ENCODE data around the gene MACC1.

Gene MACC1, protein sequence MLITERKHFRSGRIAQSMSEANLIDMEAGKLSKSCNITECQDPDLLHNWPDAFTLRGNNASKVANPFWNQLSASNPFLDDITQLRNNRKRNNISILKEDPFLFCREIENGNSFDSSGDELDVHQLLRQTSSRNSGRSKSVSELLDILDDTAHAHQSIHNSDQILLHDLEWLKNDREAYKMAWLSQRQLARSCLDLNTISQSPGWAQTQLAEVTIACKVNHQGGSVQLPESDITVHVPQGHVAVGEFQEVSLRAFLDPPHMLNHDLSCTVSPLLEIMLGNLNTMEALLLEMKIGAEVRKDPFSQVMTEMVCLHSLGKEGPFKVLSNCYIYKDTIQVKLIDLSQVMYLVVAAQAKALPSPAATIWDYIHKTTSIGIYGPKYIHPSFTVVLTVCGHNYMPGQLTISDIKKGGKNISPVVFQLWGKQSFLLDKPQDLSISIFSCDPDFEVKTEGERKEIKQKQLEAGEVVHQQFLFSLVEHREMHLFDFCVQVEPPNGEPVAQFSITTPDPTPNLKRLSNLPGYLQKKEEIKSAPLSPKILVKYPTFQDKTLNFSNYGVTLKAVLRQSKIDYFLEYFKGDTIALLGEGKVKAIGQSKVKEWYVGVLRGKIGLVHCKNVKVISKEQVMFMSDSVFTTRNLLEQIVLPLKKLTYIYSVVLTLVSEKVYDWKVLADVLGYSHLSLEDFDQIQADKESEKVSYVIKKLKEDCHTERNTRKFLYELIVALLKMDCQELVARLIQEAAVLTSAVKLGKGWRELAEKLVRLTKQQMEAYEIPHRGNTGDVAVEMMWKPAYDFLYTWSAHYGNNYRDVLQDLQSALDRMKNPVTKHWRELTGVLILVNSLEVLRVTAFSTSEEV

DNA sequence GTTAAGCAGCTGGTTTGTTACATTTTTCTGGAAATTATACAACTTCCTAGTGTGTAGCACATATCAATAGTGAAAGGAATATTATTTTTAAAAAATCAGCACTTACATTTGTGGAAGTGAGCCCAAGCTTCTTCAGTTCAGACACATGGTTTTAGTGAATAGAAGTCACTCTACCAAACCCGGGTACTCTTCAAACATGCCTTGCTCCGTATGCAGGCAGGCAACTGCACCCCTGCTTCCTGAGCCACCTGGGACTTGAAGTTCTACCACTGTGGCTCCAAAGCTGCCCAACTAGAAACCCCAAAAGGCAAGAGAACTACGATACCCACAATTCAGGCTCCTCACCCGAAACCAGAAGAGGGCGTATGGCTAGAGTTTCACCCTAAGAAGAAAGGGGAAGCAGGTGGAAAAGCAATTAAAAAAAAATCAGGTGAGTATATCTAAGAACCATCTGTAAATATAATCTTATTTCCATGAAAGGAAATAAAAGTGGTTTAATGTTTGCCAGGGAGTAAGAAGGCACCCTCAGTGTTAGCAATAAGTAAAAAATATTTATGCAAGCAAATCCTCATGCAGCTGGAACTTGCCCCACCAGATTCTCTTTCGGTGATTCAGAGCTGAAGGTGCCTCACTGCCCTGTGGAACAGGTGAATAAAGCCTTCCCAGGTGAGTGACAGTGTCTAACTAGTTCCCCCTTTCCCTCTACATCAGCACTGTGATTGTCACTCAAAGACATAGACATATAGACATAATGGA lies at the start of gene MACC1:
Gene MACC1, minus strand, starts transcription at position 192 of the 756 bp plus-strand sequence. CDS start 55,522 bp downstream, outside the sequence.
- peak; percentile 100 for DNase-seq

DNA sequence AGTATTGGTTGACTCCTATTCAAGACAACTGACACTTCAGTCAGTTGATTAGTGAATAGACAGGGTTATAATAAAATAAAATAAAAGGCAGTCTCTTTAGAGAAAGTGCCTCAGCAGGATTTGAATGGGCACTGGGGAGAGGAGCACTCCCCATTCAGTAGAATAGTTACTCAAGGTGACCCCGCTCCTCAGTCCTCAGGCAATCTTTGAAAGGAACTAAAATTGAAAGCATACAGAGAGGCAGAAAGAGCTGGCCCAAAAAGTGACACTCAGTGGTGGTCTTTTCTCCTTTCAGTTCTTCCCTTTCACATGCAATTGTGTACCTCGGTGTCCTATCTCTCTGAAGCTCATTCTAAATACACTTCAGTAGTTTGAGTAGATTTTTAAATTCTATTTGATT lies 47.4 kb upstream of the MACC1 start:
- DNase-seq, result no peak

DNA sequence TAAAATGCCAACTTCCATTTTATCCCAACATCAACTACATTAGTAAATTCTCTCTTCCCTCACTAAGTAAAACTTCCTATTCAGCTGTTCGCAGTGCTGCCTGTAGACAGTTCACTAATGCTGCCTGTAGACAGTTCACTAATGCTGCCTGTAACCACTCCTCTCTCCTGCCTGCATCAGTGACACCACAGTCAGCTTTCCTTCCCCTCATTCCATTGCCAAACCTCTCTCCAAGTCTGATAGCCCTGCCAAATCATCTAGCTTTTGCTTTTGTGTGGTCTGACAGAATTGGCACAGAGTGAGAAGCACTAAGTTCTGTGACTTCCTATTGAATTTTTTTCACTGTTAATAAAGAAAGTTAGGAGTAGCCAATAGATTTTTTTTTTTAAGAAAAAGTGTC lies 43.0 kb upstream of the MACC1 start:
- no peak for DNase-seq

DNA sequence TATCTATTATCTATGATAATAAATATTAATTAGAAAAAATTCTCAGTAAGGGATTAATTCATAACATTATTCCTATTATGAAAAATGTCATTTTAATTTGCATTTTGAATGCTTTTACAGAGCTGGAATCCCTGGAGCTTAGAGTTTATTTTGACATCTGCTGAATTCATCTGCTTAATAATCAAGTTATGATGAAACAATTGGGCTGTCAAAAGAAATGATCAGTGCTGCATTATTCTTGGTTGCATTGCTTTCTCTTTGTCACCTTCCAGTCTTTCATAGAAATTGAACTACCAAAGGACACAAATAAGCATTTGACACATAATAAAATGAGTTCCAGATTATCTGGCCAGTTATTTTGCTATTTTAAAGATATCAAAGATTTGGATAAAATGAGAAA lies 40.0 kb upstream of the MACC1 start:
- no peak for DNase-seq

DNA sequence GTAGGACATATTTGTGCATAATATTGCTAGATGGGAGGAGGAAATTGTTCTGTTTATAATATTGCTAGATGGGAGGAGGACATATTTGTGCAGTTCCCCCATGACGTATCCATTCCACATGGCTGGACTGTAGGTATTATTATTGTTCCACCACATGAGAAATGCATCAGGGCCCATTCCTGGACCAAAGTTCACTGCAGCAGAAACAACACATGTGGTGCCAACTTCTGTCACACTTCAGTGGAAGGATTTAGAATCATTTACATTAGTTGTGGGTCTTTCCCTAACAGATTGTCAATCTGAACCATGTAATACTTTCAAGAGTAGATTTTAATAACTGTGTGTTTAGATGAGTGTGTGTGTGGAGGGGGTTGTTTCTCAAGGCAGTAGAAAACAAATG lies 32.7 kb upstream of the MACC1 start:
- DNase-seq, result peak; percentile 99

DNA sequence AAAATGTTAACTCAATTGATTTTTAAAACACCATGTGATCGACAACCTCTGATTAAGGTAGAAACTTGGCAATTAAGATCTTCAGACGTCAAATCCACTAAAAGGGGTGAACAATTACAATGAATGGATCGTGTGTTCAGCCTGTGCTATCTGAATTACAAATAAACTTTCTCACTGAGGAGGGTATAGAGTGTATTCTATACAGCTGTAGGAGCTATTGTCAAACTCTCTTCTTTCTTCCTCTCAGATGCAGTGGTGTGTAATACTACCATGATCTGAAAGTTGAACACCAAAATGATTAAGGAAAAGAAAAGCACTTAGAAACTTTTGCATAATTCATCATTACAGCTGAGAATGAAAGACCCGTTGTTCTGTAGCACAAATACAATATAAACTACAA lies 32.2 kb upstream of the MACC1 start:
- peak; percentile 61 for DNase-seq

DNA sequence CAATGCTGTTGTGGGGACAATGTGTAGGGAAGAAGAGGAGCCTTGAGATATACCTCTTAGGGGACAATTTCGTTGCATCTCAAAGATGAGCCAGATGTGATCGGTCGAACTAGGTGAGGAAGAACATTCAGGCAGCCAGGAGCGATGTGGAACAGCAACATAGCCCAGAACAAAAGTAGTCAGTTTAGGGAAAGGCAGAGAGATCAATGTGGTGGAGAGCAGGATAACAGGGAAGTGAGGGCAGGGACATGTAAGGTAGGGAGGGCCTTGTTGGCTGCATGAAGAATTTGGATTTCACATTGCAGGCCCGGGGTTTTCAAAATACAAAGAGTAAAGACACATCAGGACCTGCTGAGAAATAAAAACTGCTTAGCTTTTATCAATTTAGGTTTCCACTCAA lies 29.1 kb upstream of the MACC1 start:
- no peak for DNase-seq

DNA sequence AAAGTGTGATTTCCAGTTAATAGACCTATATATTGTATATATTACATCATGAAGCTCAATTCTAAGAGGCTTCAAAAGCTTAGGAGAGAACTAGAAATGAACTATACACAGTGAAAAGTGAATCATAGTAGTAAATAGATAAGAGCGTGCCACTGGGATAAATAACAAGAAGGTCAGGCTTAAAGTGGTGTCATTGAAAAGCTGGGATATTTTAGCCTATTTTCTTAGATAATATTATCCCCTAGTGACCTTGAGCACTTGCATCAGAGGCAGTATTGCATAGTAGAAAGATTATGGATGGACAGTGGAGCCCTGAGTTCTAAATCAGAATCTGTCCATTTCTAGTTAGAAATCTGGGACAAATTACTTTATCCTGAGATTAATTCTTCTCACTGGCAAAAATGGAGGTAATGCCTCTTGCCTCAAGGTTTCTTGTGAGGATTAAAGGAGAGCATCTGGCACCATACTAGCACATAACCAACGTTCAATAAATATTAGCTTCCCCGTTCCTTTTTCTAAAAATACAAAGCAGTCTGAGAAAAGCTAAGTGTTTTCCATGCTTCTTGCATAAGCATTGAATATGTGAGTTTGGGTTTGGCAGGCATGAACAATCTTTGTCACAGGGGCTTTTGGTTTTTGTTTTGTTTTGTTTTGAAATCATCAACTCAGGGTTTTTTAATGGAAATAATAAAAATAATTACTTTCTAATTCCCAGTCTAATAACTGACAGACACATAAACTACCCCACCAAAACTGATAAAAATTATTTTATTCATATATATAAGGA lies 27.3 kb upstream of the MACC1 start:
- no peak for DNase-seq

DNA sequence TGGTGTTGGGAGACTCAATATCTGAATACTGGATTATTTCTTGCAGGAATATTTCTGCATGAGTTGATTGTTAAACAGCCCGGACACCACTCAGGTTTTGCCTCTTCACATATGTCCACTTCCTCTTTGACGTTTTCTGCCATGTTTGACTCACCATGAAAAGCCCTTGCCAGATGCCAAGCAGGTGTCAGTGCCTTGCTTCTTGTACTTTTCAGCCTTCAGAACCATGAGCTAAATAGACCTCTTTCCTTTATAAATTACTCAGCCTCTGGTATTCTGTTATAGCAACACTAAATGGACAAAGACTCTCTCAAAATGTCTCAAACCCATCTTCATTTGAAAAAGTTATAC lies 24.7 kb upstream of the MACC1 start:
- DNase-seq, result peak; percentile 88

DNA sequence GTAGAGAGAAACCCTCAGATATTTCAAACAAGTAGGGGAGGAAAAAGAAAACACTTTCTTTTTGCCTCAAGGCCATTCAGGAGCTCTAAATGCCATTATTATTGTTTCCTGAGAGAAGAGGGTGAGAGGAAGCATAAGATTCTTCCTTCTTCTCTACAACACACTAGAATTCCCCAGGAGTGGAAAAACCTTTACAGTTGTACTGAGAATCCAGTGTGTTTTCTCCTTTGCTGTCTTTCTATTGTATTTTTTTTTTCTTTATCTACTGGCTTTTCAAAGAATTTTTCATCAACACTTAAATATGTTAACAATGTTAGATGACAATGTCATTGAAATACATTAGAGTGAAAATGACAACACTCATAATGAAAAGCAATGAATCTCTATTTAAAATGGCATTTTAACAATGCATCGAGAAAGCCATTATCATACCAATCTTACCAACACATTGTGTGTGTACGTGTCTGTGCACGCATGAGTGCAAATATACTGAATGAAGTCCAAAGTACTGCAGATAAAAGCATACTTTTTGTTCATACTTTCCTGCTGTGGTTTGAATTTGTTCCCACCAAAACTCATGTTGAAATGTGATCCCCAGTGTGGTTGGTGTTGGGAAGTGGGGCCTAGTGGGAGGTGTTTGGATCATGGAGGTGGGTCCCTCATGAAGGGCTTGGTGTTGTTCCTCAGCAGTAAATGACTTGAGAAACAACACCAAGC lies 24.2 kb upstream of the MACC1 start:
- DNase-seq, result peak; percentile 85

DNA sequence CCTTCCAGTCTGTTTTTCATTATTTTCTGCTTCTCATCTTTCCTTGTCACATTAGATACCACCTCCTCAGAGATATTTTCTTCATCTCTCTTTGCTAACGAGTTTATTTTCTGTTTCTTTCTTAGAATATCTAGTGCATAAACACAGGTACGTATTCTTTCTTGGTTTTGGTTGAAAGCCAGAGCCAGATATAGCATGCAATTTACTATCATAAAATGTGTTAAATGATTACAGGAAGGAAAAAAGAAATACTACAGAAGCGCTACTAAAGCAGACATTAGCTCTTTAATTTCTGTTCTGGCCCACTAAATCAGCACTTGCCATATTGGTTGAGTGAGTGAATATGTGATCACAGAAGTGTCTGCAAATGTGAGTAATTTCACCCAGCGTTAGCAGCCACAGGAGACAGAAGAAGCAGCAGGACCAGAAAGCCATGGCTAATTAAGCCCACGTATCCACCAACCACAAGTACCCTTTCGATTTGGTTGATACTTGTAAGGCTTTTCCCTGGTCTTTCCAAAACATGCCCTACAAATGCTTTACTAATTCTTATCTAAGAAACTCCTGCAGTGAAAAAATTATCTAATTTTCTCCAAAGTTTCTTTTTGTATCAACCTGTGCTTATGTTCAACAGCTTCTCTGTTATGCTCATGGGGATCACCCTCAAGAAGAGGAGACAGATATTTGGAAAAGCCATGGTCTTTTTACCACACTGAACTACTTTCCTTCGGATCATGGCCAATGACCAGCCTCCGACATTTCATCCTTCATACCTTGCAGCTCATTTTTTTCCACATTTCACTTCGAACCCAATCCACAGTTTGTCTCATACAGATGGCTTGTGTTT lies 23.1 kb upstream of the MACC1 start:
- DNase-seq, result no peak

DNA sequence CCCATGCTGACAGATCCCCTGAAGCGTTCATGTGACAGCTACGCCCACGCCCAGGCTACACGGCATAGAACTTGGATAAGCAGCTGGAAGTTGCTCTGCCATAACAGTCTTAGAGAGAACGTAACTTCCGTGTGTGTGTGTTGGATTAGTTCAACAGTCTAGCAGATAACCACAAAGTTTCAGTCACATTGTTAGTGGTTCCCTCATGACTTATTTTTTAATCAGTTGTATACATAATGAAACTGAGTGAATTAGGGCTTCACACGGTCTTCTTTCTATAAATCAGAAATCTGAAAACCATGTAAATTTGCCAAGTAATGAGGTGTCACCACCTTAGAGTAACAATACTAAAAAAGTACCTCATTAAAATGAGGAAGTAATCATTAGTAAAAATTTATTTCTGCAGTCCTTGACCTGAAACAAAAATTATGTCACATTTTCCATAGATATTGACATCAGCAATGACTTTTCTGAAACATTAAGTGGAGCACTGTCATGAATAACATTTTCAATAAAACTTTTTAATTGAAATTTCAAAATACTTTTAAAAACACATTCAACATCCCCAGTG lies 21.7 kb upstream of the MACC1 start:
- DNase-seq, result no peak

DNA sequence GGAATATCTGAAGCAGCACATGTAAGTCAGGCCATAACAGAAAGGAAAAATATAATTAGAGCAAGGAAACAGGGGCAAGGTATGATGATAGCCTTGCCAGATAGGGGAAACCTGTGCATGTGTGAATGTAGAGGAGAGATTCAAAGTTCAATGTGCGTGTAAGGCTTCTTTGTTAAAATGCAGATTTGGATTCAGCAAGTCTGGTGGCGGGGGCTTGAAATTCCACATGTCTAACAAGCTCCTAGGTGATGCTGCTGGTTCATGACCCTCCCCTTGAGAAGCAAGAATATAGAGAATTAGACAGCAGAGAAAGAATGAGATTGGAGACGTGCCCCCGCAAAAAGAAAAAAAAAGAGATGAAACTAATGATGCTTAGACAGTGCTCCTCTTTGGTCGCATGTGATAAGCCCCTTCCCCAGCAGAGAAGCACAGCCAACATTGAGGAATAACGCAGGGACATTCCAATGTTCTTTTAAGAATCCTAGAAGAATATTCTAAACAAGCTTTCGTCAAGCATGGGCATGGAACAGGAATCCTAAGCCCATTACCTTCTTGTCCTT lies 21.1 kb upstream of the MACC1 start:
- no peak for DNase-seq

DNA sequence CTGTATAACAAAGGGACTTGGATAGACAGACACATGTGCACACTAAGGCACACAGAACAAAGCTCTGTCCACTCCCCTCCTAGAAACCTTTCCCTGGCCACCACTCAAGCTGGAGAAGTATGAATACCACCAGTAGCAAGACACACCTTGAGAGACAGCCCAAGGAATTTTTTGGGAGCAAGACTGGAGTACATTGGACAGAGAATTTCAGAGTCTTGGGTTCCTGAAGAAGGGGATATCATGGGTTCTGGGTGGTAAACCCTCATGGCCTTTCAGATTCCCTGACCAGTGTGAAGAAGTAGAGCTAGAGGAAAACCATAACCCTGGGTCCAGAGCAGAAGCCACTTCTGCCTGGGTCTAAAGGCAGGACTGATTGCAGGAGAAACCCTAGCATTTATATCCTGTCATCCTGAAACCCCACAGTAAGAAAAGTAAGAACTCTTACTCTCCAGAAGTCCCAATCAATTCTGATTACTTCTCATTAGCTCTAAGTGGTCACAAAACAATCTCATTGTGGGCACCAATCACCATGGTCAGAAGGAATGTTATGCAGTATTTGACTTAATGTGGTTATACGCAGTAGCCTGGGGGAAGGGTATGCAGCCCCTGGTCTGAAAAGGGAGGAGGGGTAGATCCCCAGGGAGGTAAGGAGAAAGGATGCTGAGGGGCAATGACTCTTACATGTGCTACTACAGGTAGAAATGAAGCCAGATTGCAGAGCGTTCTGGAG lies 20.4 kb upstream of the MACC1 start:
- DNase-seq, result no peak

DNA sequence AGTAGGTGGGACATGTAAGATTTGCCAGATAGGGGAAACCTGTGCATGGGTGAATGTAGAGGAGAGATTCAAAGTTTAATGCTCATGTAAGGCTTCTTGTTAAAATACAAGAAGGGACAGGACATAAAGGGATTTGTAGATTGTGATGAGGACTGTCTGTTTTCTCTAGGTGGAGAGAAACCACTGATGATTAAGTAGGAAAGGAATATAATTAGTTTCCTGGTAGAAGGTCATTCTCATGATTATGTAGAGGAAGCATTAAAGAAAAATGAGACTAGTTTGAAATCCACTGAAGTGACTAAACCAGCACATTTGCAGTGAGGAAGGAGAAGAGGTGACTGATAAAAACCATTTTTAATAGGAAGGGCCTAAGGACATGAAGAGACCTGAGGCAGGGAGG lies 19.6 kb upstream of the MACC1 start:
- no peak for DNase-seq

DNA sequence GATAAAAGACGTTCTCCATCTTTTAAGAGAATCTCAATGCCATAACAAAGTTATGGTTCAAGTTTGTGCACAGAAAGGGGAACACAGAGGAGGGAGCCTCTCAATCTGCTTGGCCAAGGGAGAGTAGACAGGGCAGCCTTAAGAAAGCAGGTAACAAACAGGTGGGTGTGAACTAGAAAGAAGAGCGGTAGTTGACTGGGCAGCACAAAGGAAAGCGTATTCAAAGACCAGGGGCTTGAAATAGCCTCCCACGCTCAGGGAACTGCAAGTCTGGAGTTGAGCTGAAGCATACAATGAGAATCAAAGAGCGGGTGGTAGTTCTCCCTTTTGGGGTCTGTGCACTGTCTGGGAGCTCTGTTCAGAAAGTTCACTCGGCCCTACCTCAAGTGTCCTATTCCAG lies 18.9 kb upstream of the MACC1 start:
- DNase-seq, result no peak

DNA sequence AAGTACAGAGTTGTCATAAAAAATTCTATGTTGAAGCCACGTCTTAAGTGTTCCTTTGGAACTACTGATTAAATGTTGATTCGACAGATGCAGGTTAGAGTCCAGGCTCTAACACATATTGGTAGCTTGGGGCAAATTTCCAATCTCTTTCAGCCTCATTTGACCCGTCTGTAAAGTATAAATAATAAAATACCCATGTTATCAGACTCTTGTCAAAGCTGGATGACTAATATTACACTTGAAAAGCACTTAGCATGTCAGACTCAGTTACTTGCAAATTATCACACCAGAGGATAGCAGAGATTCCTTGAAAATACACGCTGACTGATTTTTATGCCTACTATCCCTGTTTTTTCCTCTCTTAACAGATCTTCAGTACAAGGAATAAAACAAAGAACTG lies 18.1 kb upstream of the MACC1 start:
- peak; percentile 56 for DNase-seq

DNA sequence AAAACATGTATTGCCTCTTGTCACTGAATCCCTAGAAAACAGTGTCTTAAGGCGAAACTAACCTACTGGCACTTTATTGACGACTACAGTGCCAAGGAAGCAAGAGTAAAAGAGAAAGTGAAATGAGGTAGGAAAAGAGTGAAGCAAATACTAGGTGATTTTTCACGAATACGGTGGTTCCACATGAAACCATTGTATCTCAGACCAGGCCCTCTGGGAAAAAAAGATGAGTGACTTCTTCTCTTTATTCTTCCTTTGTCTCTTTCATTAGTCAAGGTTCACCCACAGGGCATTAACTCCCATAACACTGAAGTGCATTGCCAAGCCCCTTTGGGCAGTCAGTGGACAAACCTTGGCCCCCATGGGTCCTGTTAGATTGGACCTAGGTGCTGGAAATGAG lies 16.2 kb upstream of the MACC1 start:
- DNase-seq, result no peak

DNA sequence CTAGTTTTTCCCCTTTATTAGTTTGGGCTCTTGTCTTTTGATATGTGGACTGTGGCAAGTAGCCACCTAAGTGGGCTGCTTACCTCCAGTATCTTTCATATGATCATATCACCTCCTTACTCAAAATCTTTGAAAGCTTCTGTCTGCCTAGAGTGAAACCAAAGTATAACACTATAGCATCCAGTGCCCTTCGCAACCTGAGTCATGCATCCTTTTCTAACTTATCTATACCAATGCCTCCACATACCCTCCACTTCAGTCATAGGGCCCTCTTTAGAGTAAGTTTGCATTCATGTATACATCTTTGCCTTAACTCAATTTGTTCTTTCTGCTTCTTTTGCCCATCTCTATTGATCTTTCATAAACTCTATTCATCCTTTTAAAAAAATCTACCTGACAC lies 15.7 kb upstream of the MACC1 start:
- DNase-seq, result no peak
